Right lobe of liver (tissue), 6 donors: ENCODE data around the gene SPG21. TPM values are rescaled to one million over a fixed set of nuclear protein-coding genes. Genes with fewer than 3 reads are reported as not detected.

Experiments used
- ATAC-seq, 4 donors: fragments of 200-7000 bp; cut with Tn5 transposase; one replicate each; pipeline ENCODE4 v1.9.1; 2020; ENCODE audit warnings: mild to moderate bottlenecking in 4 of 4, moderate library complexity in 4 of 4
- DNase-seq, 3 donors: peaks; one replicate each; pipeline ENCODE4 v3.0.0-alpha.2; 2020
- H3K27ac ChIP-seq, 3 donors: fragments of 200-600 bp; one replicate each; pipeline ENCODE4 v1.8.0; 2022
- H3K27me3 ChIP-seq, 2 donors: fragments of 200-600 bp; one replicate each; pipeline ENCODE4 v1.8.0; 2022
- H3K36me3 ChIP-seq, 4 donors: fragments of 200-600 bp; sonication (generic) in 1 of 4; one replicate each; pipeline versions ENCODE4 v1.5.1 to v1.8.0; 2017 to 2022; ENCODE audit warnings: control low read depth in 1 of 4
- H3K4me1 ChIP-seq, 4 donors: fragments of 200-600 bp; sonication (generic) in 1 of 4; one replicate each; pipeline versions ENCODE4 v1.5.1 to v1.8.0; 2017 to 2022; ENCODE audit warnings: control low read depth in 1 of 4
- H3K4me3 ChIP-seq, 3 donors: fragments of 200-600 bp; one replicate each; pipeline ENCODE4 v1.8.0; 2022
- H3K9me3 ChIP-seq, 4 donors: fragments of 200-600 bp; sonication (generic) in 1 of 4; one replicate each; pipeline versions ENCODE4 v1.5.1 to v1.8.0; 2017 to 2022; ENCODE audit warnings: control low read depth in 1 of 4
- CTCF ChIP-seq, 4 donors: fragments of 200-600 bp in 3 of 4; fragments of 450-650 bp in 1 of 4; IDR thresholded peaks; one replicate each; pipeline versions ENCODE4 v1.5.1 to v1.8.0; 2016 to 2022; ENCODE audit warnings: antibody characterized with exemption in 4 of 4, mild to moderate bottlenecking in 2 of 4
- POLR2A ChIP-seq: fragments of 450-650 bp; IDR thresholded peaks from one replicate; pipeline ENCODE4 v1.6.1; 2017; ENCODE audit warnings: antibody characterized with exemption, mild to moderate bottlenecking
- WGBS: methylation state at CpG from one replicate; pipeline ENCODE4 v1.1.6; 2018; ENCODE audit warnings: low coverage, low lambda C conversion rate; ENCODE audit not compliant: insufficient coverage; ENCODE audit errors: missing lambda C conversion rate; 5-methylcytosine and 5-hydroxymethylcytosine counted together
- intact Hi-C, 2 donors: fragments of 100-400 bp; cut with DNase I; formaldehyde crosslinking; loops; one replicate each; pipeline versions ENCODE4 v1.11.2 to v1.14.1; 2022
- total RNA-seq, 6 experiments: library from RNA; depleted of rRNA in 2 of 6; stranded (reverse); fragments of >200 nt in 2 of 6; fragmentation: NEBNext Ultra II Directional in 3 of 6; extraction: Animal tissue kit (Norgen Biotek cat#: 25700) in 3 of 6; gene quantifications; one replicate each; pipeline versions ENCODE4 v1.1.0 to v1.2.4, GENCODE V29; 2016 to 2023
- donor health status: DM: no; HTN: yes; CAD: no.
- donor health status: DM: no; HTN: no; CAD: no.
- donor health status: DM: no; HTN: no; CAD: no.
- donor health status: DM: no; HTN: yes; CAD: no.
- donor health status: DM: no; HTN: yes; CAD: no.

SPG21 gene
- total RNA-seq, 6 experiments from 2014 or later, result 35.2 to 70.4 (median 52.2) TPM

- Histone ChIP-seq H3K4me1 (no peaks in the 10 kb centered on the region), H3K36me3 (no peaks in the 10 kb centered on the region), H3K9me3 (no peaks in the 10 kb centered on the region), H3K27ac (no peak overlapping the region), H3K27me3 (no peaks in the 10 kb centered on the region), H3K4me3 (no peak overlapping the region)
- intact Hi-C loops, result no loop called here
- WGBS, result 74% methylated on average over 5 of the region's 10 CpGs
- no peak for TF ChIP-seq CTCF (IDR thresholded peaks at IDR 0.05)
- TF ChIP-seq POLR2A, result no peak
- ATAC-seq, result no peak
- DNase-seq, result peak in 1 of 3 donors; percentile 27
Measured at GRCh38 chr15:64928626-64929220, 61.0 kb downstream of the SPG21 start.

- Histone ChIP-seq H3K9me3 (no peaks in the 10 kb centered on the region), H3K4me1 (no peaks in the 10 kb centered on the region), H3K27ac (no peak overlapping the region), H3K36me3 (no peaks in the 10 kb centered on the region), H3K27me3 (no peaks in the 10 kb centered on the region), H3K4me3 (no peak overlapping the region)
- TF ChIP-seq CTCF (IDR thresholded peaks at IDR 0.05), result no peak
- TF ChIP-seq POLR2A, result no peak
- WGBS, result no CpG with 5 or more reads among the region's 8 CpGs
- no peak for DNase-seq
- ATAC-seq, result no peak
- intact Hi-C loops, result no loop called here
Measured at GRCh38 chr15:64926661-64927060, 63.1 kb downstream of the SPG21 start.

GRCh38 chr15:64925335-64926330 is 64.1 kb downstream of the SPG21 start:
- intact Hi-C loops, result no loop called here
- Histone ChIP-seq H3K4me1 (no peaks in the 10 kb centered on the region), H3K27ac (no peak overlapping the region), H3K36me3 (no peaks in the 10 kb centered on the region), H3K27me3 (no peaks in the 10 kb centered on the region), H3K9me3 (no peaks in the 10 kb centered on the region), H3K4me3 (no peak overlapping the region)
- DNase-seq (no peak), ATAC-seq (no peak)
- TF ChIP-seq POLR2A, result no peak
- no peak for TF ChIP-seq CTCF (IDR thresholded peaks at IDR 0.05)
- 79% methylated on average over 5 of the region's 13 CpGs for WGBS

- no peak for DNase-seq
- Histone ChIP-seq H3K27ac (no peak overlapping the region), H3K9me3 (no peaks in the 10 kb centered on the region), H3K4me3 (no peak overlapping the region), H3K27me3 (no peaks in the 10 kb centered on the region), H3K36me3 (no peaks in the 10 kb centered on the region), H3K4me1 (no peaks in the 10 kb centered on the region)
- TF ChIP-seq CTCF (IDR thresholded peaks at IDR 0.05) (no peak), POLR2A (no peak)
- intact Hi-C loops, result no loop called here
- no peak for ATAC-seq
- WGBS, result 96% methylated on average over 2 of the region's 2 CpGs
Measured at GRCh38 chr15:64923546-64923945, 66.2 kb downstream of the SPG21 start.
